ENCODE data around the gene LTB4R2.

LTB4R2 gene

GRCh38 chr14:24308342-24309124 is 1.4 kb upstream of the LTB4R2 start:
- no peaks in the 10 kb centered on the region for H3F3A ChIP-seq (ENCODE audit: insufficient read depth, low read length)
- no peak overlapping the region for H3K4me2 ChIP-seq (ENCODE audit: low read length)
- peaks cover 53% of the 10 kb centered on the region for H3K36me3 ChIP-seq (ENCODE audit: insufficient read depth, low read length)
- no peaks in the 10 kb centered on the region for H4K20me1 ChIP-seq (ENCODE audit: insufficient read depth, low read length)
- TF ChIP-seq EZH2 (IDR thresholded peaks at IDR 0.05; ENCODE audit: borderline replicate concordance, low read length) (no peak), CTCF (IDR thresholded peaks at IDR 0.05; ENCODE audit: low read length) (peak; percentile 4; the same call in 1 of the 2 replicates)
- no peaks in the 10 kb centered on the region for H3K9me3 ChIP-seq (ENCODE audit: low read length)
- no peak overlapping the region for H3K27ac ChIP-seq (ENCODE audit: low read depth, low read length, poor library complexity, severe bottlenecking)
- no peak overlapping the region for H3K4me3 ChIP-seq (ENCODE audit: low read depth, low read length, poor library complexity, severe bottlenecking)
- H3K27me3 ChIP-seq (ENCODE audit: insufficient read depth, low read length): no peaks in the 10 kb centered on the region
- H3K79me2 ChIP-seq (ENCODE audit: insufficient read depth, low read length): no peaks in the 10 kb centered on the region
- no peaks in the 10 kb centered on the region for H3K9me2 ChIP-seq (ENCODE audit: low read depth, low read length)
- peaks cover 32% of the 10 kb centered on the region for H3K4me1 ChIP-seq (ENCODE audit: insufficient read depth, low read length, severe bottlenecking)
- no peak overlapping the region for H3K9ac ChIP-seq (ENCODE audit: low read length)
- no peak overlapping the region for H2AFZ ChIP-seq (ENCODE audit: low read length)

- Histone ChIP-seq H3K9me3 (ENCODE audit: low read length) (no peaks in the 10 kb centered on the region), H3K27me3 (ENCODE audit: insufficient read depth, low read length) (no peaks in the 10 kb centered on the region), H3K4me1 (ENCODE audit: insufficient read depth, low read length, severe bottlenecking) (peaks cover 32% of the 10 kb centered on the region), H4K20me1 (ENCODE audit: insufficient read depth, low read length) (no peaks in the 10 kb centered on the region), H3K4me2 (ENCODE audit: low read length) (peak overlapping the region; percentile 64), H3K9ac (ENCODE audit: low read length) (peak overlapping the region; percentile 65; the same call in 1 of the 2 replicates), H3K79me2 (ENCODE audit: insufficient read depth, low read length) (no peaks in the 10 kb centered on the region), H3K9me2 (ENCODE audit: low read depth, low read length) (no peaks in the 10 kb centered on the region), H2AFZ (ENCODE audit: low read length) (no peak overlapping the region), H3K27ac (ENCODE audit: low read depth, low read length, poor library complexity, severe bottlenecking) (peak overlapping the region; percentile 45), H3K4me3 (ENCODE audit: low read depth, low read length, poor library complexity, severe bottlenecking) (peak overlapping the region; percentile 55), H3F3A (ENCODE audit: insufficient read depth, low read length) (no peaks in the 10 kb centered on the region), H3K36me3 (ENCODE audit: insufficient read depth, low read length) (peaks cover 36% of the 10 kb centered on the region)
- TF ChIP-seq EZH2 (IDR thresholded peaks at IDR 0.05; ENCODE audit: borderline replicate concordance, low read length) (no peak), CTCF (IDR thresholded peaks at IDR 0.05; ENCODE audit: low read length) (no peak)
Observed at GRCh38 chr14:24310265-24310645, 315 bp downstream of the LTB4R2 start.

- peaks cover 29% of the 10 kb centered on the region for H3K36me3 ChIP-seq (ENCODE audit: insufficient read depth, low read length)
- no peaks in the 10 kb centered on the region for H3K79me2 ChIP-seq (ENCODE audit: insufficient read depth, low read length)
- H3K4me1 ChIP-seq (ENCODE audit: insufficient read depth, low read length, severe bottlenecking): peaks cover 32% of the 10 kb centered on the region
- H3K9me2 ChIP-seq (ENCODE audit: low read depth, low read length): no peaks in the 10 kb centered on the region
- H3K4me3 ChIP-seq (ENCODE audit: low read depth, low read length, poor library complexity, severe bottlenecking): peak within 1 kb of the TSS; percentile 55
- peak within 1 kb of the TSS; percentile 45 for H3K27ac ChIP-seq (ENCODE audit: low read depth, low read length, poor library complexity, severe bottlenecking)
- no peaks in the 10 kb centered on the region for H3F3A ChIP-seq (ENCODE audit: insufficient read depth, low read length)
- H3K9ac ChIP-seq (ENCODE audit: low read length): peak within 1 kb of the TSS; percentile 65
- TF ChIP-seq CTCF (IDR thresholded peaks at IDR 0.05; ENCODE audit: low read length) (peak; percentile 52), EZH2 (IDR thresholded peaks at IDR 0.05; ENCODE audit: borderline replicate concordance, low read length) (no peak)
- H3K9me3 ChIP-seq (ENCODE audit: low read length): no peaks in the 10 kb centered on the region
- H2AFZ ChIP-seq (ENCODE audit: low read length): no peak within 1 kb of the TSS
- no peaks in the 10 kb centered on the region for H4K20me1 ChIP-seq (ENCODE audit: insufficient read depth, low read length)
- no peaks in the 10 kb centered on the region for H3K27me3 ChIP-seq (ENCODE audit: insufficient read depth, low read length)
- H3K4me2 ChIP-seq (ENCODE audit: low read length): peak within 1 kb of the TSS; percentile 64
Observed at GRCh38 chr14:24310646-24311604, 985 bp downstream of the LTB4R2 start, which contains the start of gene LTB4R. LTB4R (plus strand) TSS chr14:24311502; CDS start chr14:24315652, 4,150 bp downstream.

Data from OCI-LY1 (cell line).